ENCODE data around the gene MARCHF7. TPM values are rescaled to one million over a fixed set of nuclear protein-coding genes. Genes with fewer than 3 reads are reported as not detected.

MARCHF7 gene
- total RNA-seq, 1 experiment from 2014 or later = 84.3 TPM

- Histone ChIP-seq H3K9ac (ENCODE audit: low read length) (no peak overlapping the region), H3K27ac (ENCODE audit: low read length) (no peak overlapping the region), H3F3A (ENCODE audit: low read length, unreplicated experiment) (peaks cover 5% of the 10 kb centered on the region), H4K20me1 (ENCODE audit: low read length) (peaks cover 54% of the 10 kb centered on the region), H3K4me2 (ENCODE audit: low read length) (no peak overlapping the region), H3K4me3 (ENCODE audit: low read length) (no peak overlapping the region), H3K27me3 (ENCODE audit: low read length) (no peaks in the 10 kb centered on the region), H3K36me3 (ENCODE audit: low read depth, low read length) (peaks cover 80% of the 10 kb centered on the region), H3K4me1 (ENCODE audit: insufficient read depth, low read length) (no peaks in the 10 kb centered on the region), H3K9me3 (ENCODE audit: low read length) (no peaks in the 10 kb centered on the region), H3K9me2 (replicated peaks; ENCODE audit: low read length) (no peaks in the 10 kb centered on the region), H3K79me2 (ENCODE audit: low read length) (peaks cover 43% of the 10 kb centered on the region), H2AFZ (ENCODE audit: low read length) (no peak overlapping the region)
- DNase-seq (no peak), ATAC-seq (peak; percentile 14; the same call in 1 of the 2 replicates)
- POLR2A ChIA-PET (ENCODE audit: unreplicated experiment) = no interaction called here
- TF ChIP-seq EZH2 (IDR thresholded peaks at IDR 0.05; ENCODE audit: low read length, unreplicated experiment) (no peak), EZH2phosphoT487 (IDR thresholded peaks at IDR 0.05; ENCODE audit: borderline replicate concordance, low read length) (no peak), CTCF (conservative IDR thresholded peaks at IDR 0.05; ENCODE audit: low read depth, low read length) (no peak)
- CTCF ChIA-PET = interaction anchor here (0.6 kb wide), 1 partner anchor 209 kb away, joined by 4 read pairs; no protein-coding TSS in a partner anchor
- BruUV-seq (replicated peaks) = no TSS peak
- intact Hi-C loops (cut with micrococcal nuclease) = loop anchor here (5.0 kb wide), 1 partner anchor 49 kb away; no protein-coding TSS in a partner anchor
Measured at GRCh38 chr2:159758686-159759085, 46.4 kb downstream of the MARCHF7 start.

- H3K4me3 ChIP-seq (ENCODE audit: low read length) = no peak overlapping the region
- DNase-seq (no peak), ATAC-seq (peak; percentile 55)
- no TSS peak for BruUV-seq (replicated peaks)
- peaks cover 45% of the 10 kb centered on the region for H4K20me1 ChIP-seq (ENCODE audit: low read length)
- H3F3A ChIP-seq (ENCODE audit: low read length, unreplicated experiment) = peaks cover 5% of the 10 kb centered on the region
- intact Hi-C loops (cut with micrococcal nuclease) = loop anchor here (5.0 kb wide), 1 partner anchor 48 kb away; no protein-coding TSS in a partner anchor
- no peak overlapping the region for H3K27ac ChIP-seq (ENCODE audit: low read length)
- peaks cover 78% of the 10 kb centered on the region for H3K36me3 ChIP-seq (ENCODE audit: low read depth, low read length)
- H3K27me3 ChIP-seq (ENCODE audit: low read length) = no peaks in the 10 kb centered on the region
- H3K4me2 ChIP-seq (ENCODE audit: low read length) = no peak overlapping the region
- H3K9me2 ChIP-seq (replicated peaks; ENCODE audit: low read length) = no peaks in the 10 kb centered on the region
- CTCF ChIA-PET = interaction anchor here (0.6 to 1.0 kb wide), 4 partner anchors 11 to 208 kb away, joined by 3 to 4 read pairs (median 4); no protein-coding TSS in a partner anchor
- peaks cover 34% of the 10 kb centered on the region for H3K79me2 ChIP-seq (ENCODE audit: low read length)
- H3K9me3 ChIP-seq (ENCODE audit: low read length) = no peaks in the 10 kb centered on the region
- TF ChIP-seq EZH2 (IDR thresholded peaks at IDR 0.05; ENCODE audit: low read length, unreplicated experiment) (no peak), CTCF (conservative IDR thresholded peaks at IDR 0.05; ENCODE audit: low read depth, low read length) (no peak), EZH2phosphoT487 (IDR thresholded peaks at IDR 0.05; ENCODE audit: borderline replicate concordance, low read length) (no peak)
- no peaks in the 10 kb centered on the region for H3K4me1 ChIP-seq (ENCODE audit: insufficient read depth, low read length)
- POLR2A ChIA-PET (ENCODE audit: unreplicated experiment) = interaction anchor here (0.5 to 0.7 kb wide), 5 partner anchors 14 to 557 kb away, joined by 3 to 6 read pairs (median 3); no protein-coding TSS in a partner anchor
- H2AFZ ChIP-seq (ENCODE audit: low read length) = no peak overlapping the region
- H3K9ac ChIP-seq (ENCODE audit: low read length) = no peak overlapping the region
Measured at GRCh38 chr2:159759577-159759976, 47.3 kb downstream of the MARCHF7 start.

GRCh38 chr2:159760326-159760725, 48.0 kb downstream of the MARCHF7 start:
- Histone ChIP-seq H3K4me1 (ENCODE audit: insufficient read depth, low read length) (no peaks in the 10 kb centered on the region), H3K79me2 (ENCODE audit: low read length) (peaks cover 27% of the 10 kb centered on the region), H3K9me3 (ENCODE audit: low read length) (no peaks in the 10 kb centered on the region), H3K27ac (ENCODE audit: low read length) (no peak overlapping the region), H3F3A (ENCODE audit: low read length, unreplicated experiment) (peaks cover 5% of the 10 kb centered on the region), H2AFZ (ENCODE audit: low read length) (no peak overlapping the region), H3K36me3 (ENCODE audit: low read depth, low read length) (peaks cover 80% of the 10 kb centered on the region), H4K20me1 (ENCODE audit: low read length) (peaks cover 37% of the 10 kb centered on the region), H3K4me3 (ENCODE audit: low read length) (no peak overlapping the region), H3K4me2 (ENCODE audit: low read length) (no peak overlapping the region), H3K27me3 (ENCODE audit: low read length) (no peaks in the 10 kb centered on the region), H3K9ac (ENCODE audit: low read length) (no peak overlapping the region), H3K9me2 (replicated peaks; ENCODE audit: low read length) (no peaks in the 10 kb centered on the region)
- intact Hi-C loops (cut with micrococcal nuclease) = loop anchor here (1.0 kb wide), 1 partner anchor 186 kb away; no protein-coding TSS in a partner anchor
- DNase-seq (no peak), ATAC-seq (no peak)
- ChIA-PET CTCF (no interaction called here), POLR2A (ENCODE audit: unreplicated experiment) (no interaction called here)
- TF ChIP-seq CTCF (conservative IDR thresholded peaks at IDR 0.05; ENCODE audit: low read depth, low read length) = no peak
- BruUV-seq (replicated peaks) = no TSS peak
